ENCODE data around the gene EGFLAM.

Gene EGFLAM

GRCh38 chr5:38258319-38259061 is at the start of gene EGFLAM:
EGFLAM (plus strand) TSS chr5:38258559; CDS start chr5:38258755, 196 bp downstream.
- DNase-seq, result peak in 1 of 2 experiments; percentile 13

- DNase-seq, result no peak
These were observed 49.5 kb upstream of the EGFLAM start for GRCh38 chr5:38208782-38209378.

- DNase-seq, result no peak
These were observed 47.5 kb upstream of the EGFLAM start for GRCh38 chr5:38210676-38211353.

GRCh38 chr5:38211354-38211710 is 47.0 kb upstream of the EGFLAM start:
- no peak for DNase-seq

GRCh38 chr5:38212307-38212706 is 46.1 kb upstream of the EGFLAM start:
- no peak for DNase-seq

- DNase-seq, result no peak
These were observed 32.3 kb upstream of the EGFLAM start for GRCh38 chr5:38226091-38226490.

GRCh38 chr5:38228914-38229313 is 29.4 kb upstream of the EGFLAM start:
- no peak for DNase-seq

- DNase-seq, result no peak
These were observed 23.6 kb upstream of the EGFLAM start for GRCh38 chr5:38234737-38235136.

GRCh38 chr5:38237681-38238080 is 20.7 kb upstream of the EGFLAM start:
- no peak for DNase-seq

- DNase-seq, result no peak
These were observed 18.1 kb upstream of the EGFLAM start for GRCh38 chr5:38240212-38240611.

- no peak for DNase-seq
These were observed 16.7 kb upstream of the EGFLAM start for GRCh38 chr5:38241655-38242054.

GRCh38 chr5:38245307-38245706 is 13.1 kb upstream of the EGFLAM start:
- no peak for DNase-seq

- DNase-seq, result no peak
These were observed 9.1 kb upstream of the EGFLAM start for GRCh38 chr5:38249301-38249700.

GRCh38 chr5:38249812-38250211 is 8.5 kb upstream of the EGFLAM start:
- DNase-seq, result no peak

- no peak for DNase-seq
These were observed 7.5 kb upstream of the EGFLAM start for GRCh38 chr5:38250763-38251448.

GRCh38 chr5:38253759-38254158 is 4.6 kb upstream of the EGFLAM start:
- DNase-seq, result no peak

GRCh38 chr5:38257308-38258041 is 884 bp upstream of the EGFLAM start:
- no peak for DNase-seq

- DNase-seq, result no peak
These were observed 379 bp upstream of the EGFLAM start for GRCh38 chr5:38258042-38258318.

GRCh38 chr5:38259062-38259808 is 876 bp downstream of the EGFLAM start:
- no peak for DNase-seq

GRCh38 chr5:38259809-38260160 is 1.4 kb downstream of the EGFLAM start:
- no peak for DNase-seq

GRCh38 chr5:38263983-38264382 is 5.6 kb downstream of the EGFLAM start:
- DNase-seq, result no peak

- DNase-seq, result peak; percentile 48 to 65
These were observed 7.3 kb downstream of the EGFLAM start for GRCh38 chr5:38265546-38266179.

Measured in activated CD4-positive, alpha-beta T cell treated with anti-CD3 and anti-CD28 coated beads, Interleukin-2, amount 50 U/mL, for 48 hours (primary cell).